M059J (cell line): Measurements from ENCODE around the gene CEP112. TPM values are rescaled to one million over a fixed set of nuclear protein-coding genes. Genes with fewer than 3 reads are reported as not detected.
A peak's percentile ranks its signal among the peaks of the same experiment; 100 is the strongest.
"Not testable (repeated sequence)": the region's sequence is repeated elsewhere in the genome, so short reads cannot be mapped to it uniquely, and the experiment has no call there.

ENCODE experiments used
- DNase-seq: peaks from one replicate; pipeline ENCODE4 v3.0.0-alpha.2; 2012; ENCODE audit warnings: low read depth
- total RNA-seq: library from RNA; depleted of rRNA; stranded (reverse); fragments of >200 nt; shearing (Covaris generic); gene quantifications from 2 replicates; pipeline ENCODE4 v1.2.3, GENCODE V29; 2014

CEP112 gene
- total RNA-seq, 1 experiment from 2014 or later, result 5.9 TPM

GRCh38 chr17:66085221-66085620, 106.7 kb downstream of the CEP112 start:
- no peak for DNase-seq

GRCh38 chr17:66080670-66081069, 111.3 kb downstream of the CEP112 start:
- DNase-seq, result not testable (repeated sequence)

DNA sequence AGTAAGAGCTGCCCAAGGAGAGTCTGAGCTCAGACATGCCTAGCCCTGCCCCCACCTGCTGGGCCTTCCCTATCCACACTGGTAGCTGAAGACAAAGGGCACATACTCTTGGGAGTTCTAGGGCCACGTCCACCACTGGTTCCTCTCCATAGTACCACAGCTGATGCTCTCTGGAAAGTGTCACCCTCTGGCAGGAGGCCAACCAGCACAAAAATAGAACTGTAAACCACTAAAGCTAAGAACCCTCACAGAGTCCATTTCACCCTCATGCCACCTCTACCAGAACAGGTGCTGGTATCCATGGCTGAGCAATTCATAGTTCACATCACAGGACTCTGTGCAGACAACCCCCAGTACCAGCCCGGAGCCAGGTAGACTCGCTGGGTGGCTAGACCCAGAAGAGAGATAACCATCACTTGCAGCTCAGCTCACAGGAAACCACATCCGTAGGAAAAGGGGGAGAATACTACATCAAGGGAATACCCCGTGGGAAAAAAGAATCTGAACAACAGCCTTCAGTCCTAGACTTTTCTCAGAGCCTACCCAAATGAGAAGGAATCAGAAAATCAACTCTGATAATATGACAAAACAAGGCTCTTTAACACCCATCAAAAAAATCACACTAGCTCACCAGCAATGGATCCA, 115.3 kb downstream of the CEP112 start:
- DNase-seq, result peak; percentile 66

- DNase-seq, result no peak
Measured at GRCh38 chr17:66073384-66073783, 118.5 kb downstream of the CEP112 start.

GRCh38 chr17:66063686-66064085, 128.2 kb downstream of the CEP112 start:
- DNase-seq, result no peak

- no peak for DNase-seq
Measured at GRCh38 chr17:66056148-66056547, 135.8 kb downstream of the CEP112 start.

DNA sequence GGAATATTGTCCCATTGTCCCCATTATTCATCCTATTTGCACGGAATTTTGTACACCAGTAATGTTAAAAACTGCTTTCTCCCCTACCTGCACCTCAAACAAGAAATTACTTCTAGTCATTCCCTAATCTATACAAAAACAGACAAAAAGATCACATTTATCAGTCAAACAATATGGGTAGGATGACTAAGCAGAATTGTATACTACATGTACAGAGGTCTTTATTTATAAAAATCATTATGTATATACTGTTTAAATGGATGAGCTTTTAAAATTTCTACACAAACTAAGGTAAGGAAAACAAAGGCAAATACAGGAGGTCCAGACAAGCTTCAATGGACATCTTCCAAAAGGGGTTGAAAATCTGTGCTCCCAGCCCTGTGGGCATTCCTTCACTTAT, 137.7 kb downstream of the CEP112 start:
- DNase-seq, result no peak

DNA sequence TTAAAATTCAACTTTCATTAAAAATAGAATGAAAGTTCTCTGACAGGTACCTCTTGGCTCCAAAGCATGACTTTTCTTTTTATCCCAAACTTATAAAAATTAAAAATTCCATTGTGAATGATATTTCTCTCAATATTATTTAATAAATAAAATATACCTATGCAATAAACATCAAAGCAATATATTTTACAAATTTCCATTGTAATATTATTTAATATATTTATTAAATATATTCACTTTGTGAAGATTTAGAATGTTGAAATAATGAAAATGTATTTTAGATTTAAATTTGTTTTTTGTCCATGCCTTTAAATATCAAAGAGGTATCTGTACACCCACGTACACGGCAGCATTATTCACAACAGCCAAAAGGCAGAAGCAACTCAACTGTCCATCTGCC, 147.8 kb downstream of the CEP112 start:
- no peak for DNase-seq

GRCh38 chr17:66043419-66043818, 148.5 kb downstream of the CEP112 start:
- DNase-seq, result no peak

GRCh38 chr17:66040402-66040801, 151.5 kb downstream of the CEP112 start:
- peak; percentile 3 for DNase-seq

DNA sequence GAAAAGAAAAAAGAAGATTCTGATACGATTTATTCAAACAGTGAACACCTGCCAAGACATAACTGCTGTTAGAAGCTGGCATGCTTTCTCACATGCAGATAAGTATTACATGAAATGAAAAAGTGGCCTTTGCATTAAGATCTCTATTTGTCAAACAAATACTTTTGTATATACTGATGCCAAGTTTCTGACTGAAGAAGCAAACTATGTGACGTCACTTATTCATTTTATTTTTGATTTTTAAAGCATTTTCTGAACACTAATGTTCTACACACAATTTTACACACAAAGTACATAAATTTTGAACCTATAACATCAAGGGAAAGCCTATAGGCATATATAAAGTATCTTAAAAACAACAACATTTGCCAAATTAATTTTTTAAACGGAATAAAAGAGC, 153.8 kb downstream of the CEP112 start:
- no peak for DNase-seq

DNA sequence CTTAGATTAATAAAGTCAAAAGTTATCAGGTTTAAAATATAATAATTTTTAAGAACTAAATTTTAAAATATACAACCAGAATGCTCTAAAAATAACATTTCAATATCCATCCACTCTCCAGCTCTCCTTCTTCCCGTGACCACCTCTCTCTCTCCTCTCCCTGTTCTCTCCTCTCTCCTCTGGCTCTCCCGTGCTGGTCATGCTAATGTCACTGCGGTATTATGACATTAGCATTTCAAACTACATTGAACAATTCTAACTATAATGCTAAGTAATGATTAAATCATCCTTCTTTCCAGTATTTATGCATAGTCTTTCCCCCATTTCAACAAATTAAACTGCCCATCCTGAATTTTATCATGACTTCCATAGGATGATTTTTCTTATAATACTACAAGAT, 154.7 kb downstream of the CEP112 start:
- DNase-seq, result no peak

- no peak for DNase-seq
Measured at GRCh38 chr17:66032082-66032712, 159.7 kb downstream of the CEP112 start.

DNA sequence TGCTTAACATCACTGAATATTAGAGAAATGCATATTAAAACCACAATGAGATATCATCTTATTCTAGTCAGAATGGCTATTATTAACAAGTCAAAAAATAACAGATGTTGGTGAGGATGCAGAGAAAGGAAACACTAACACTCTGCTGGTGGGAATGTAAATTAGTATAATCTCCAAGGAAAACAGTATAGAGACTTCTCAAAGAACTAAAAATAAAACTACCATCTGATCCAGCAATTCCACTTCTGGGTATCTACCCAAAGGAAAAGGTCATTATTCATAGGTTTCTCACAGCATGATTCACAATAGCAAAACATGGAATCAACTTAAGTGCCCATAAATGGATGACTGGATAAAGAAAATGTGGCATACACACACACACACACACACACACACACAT, 166.4 kb downstream of the CEP112 start:
- DNase-seq, result no peak

DNA sequence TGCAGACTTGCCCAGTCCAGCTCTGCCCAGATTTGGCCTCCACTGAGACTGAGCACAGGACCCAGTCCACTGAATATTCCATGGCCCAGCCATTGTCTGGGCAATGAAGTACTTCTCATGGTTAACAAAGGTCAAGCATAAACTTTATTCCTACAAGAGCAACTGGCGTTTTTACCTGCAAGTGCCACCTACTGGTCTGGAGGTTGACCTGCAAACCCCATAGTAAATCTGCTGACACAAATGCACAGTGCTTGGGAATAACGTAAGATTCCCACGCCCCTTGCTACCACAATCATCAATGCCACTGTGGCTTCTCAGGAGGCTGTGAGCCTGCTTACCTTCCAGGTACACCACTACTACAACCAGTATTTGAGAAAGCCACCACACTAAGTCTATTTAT, 170.2 kb downstream of the CEP112 start:
- no peak for DNase-seq

GRCh38 chr17:66018786-66019185, 173.1 kb downstream of the CEP112 start:
- no peak for DNase-seq

- no peak for DNase-seq
Measured at GRCh38 chr17:66016231-66016630, 175.7 kb downstream of the CEP112 start.

GRCh38 chr17:66008680-66009079, 183.3 kb downstream of the CEP112 start:
- DNase-seq, result no peak

DNA sequence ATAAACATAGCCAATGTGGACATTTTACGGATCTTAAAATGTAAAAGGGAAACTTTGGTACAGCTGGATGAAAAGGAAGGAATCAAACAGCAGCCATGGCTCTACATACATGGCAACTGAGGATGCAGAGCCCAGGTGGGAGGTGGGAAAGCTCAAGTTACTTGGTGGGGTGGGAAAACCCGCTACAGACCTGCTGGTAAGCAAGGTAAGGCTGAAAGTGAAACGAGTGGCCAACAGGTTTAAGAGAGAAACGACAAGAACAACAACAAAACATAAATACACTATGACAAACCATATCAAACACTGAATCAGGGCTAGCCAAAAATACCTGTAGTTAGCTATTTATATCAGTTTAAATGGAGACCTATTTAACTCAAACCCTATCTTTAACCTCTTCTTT, 185.3 kb downstream of the CEP112 start:
- no peak for DNase-seq

DNA sequence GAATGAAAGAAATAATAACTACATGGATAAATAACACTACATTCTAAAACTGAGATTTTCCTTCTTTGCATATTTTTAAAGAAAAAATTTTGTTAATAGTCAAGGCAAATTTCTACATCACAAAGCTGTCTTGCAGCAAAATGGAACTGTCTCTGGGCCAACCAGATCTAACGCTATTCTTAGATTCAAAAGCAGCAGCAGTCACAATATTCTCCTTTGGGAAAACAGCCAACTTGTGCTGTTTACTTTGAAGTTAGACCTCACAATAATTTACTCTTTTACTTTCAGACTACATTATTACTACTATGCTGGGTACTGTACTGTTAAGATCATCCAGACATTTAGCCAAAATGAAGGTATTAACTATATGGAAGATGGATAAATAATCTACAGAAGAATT, 189.1 kb downstream of the CEP112 start:
- DNase-seq, result no peak

- DNase-seq, result no peak
Measured at GRCh38 chr17:66002063-66002585, 189.8 kb downstream of the CEP112 start.

DNA sequence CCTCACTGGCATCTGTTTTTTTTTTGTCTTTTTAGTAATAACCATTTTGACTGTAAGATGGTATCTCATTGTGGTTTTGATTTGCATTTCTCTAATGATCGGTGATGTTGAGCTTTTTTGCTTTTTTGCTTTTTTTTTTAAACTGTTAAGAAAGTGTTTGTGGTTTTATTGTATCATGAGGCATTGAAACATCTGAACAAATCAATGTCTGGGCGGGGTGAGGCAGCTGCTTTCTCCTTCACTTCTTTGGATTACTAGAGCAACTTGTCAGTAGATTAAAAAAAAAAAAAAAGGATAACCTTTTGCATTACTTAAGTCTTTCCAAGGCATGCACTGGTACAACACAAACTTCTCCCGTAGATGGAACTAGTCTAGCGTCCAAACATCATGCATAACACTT, 191.7 kb downstream of the CEP112 start:
- DNase-seq, result no peak

DNA sequence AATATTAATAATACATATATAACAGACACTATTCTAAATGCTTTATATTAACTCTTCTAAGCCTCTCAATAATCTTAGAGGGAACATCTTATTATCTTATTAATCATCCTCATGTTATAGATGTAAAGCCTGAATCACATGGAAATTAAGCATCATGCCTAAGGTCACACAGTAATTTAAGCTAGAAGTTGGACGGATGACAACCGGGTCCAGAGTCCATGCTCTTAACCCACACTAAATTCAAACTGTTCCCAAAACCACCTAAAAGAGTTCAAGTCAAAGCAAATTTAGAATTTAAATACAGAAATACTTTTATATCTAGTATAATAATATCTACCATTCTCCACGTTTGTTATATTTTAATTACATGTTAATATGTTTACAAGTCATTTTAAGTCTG, 193.3 kb downstream of the CEP112 start:
- DNase-seq, result no peak

DNA sequence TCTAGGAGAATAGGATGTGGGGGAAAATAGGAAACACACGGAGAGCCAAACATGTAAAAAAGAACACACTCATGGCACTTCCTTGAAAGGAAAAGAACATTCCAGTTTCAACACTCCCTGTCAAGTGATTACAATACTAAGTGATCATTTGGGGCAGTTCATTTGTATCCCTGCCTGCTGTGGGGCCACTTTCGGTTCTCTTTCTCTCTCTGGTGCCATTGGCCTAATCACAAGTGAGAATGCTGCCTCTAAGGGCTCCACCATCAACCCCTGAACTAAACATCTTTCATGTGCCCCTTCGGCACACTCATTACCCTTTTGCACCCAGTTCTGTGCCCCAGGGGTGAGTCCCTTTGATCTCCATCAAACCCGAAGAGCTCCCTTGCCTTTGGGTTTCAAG, 197.3 kb downstream of the CEP112 start:
- no peak for DNase-seq
